IMR-90 (cell line): ENCODE measurements around the gene EHHADH. TPM values are rescaled to one million over a fixed set of nuclear protein-coding genes. Genes with fewer than 3 reads are reported as not detected.
"Not testable (repeated sequence)": the region's sequence is repeated elsewhere in the genome, so short reads cannot be mapped to it uniquely, and the experiment has no call there.

Experiments used
- ATAC-seq: fragments of 200-7000 bp; cut with Tn5 transposase; 2 replicates; pipeline ENCODE4 v1.9.1; 2020; ENCODE audit warnings: low read depth, mild to moderate bottlenecking, moderate library complexity
- BruUV-seq: library from RNA; stranded (reverse); fragments of 400-500 nt; replicated peaks from 2 replicates; lab custom pipeline; 2021; lab: Mats Ljungman, UMichigan
- CTCF ChIA-PET: fragments of 300-600 bp; formaldehyde crosslinking; extraction: SDS; loops from one replicate; lab custom pipeline; 2021; ENCODE audit warnings: antibody characterized with exemption; lab: Yijun Ruan, JAX
- POLR2A ChIA-PET: fragments of 300-600 bp; sonication (Branson Sonifier 250); formaldehyde crosslinking; loops from one replicate; lab custom pipeline; 2022; ENCODE audit warnings: antibody characterized with exemption; ENCODE audit not compliant: unreplicated experiment; lab: Charles Lee
- DNase-seq: peaks from one replicate; pipeline ENCODE4 v3.0.0; 2013
- H2AFZ ChIP-seq: replicated peaks from 2 replicates; pipeline ENCODE3; 2013; ENCODE audit warnings: low read length, mild to moderate bottlenecking; ENCODE audit not compliant: poor library complexity
- H2AK5ac ChIP-seq: 2 replicates; pipeline ENCODE4 v1.6.1; 2013; ENCODE audit warnings: low read depth, low read length, inconsistent platforms
- H2AK9ac ChIP-seq: replicated peaks from 2 replicates; pipeline ENCODE3; 2013; ENCODE audit warnings: mild to moderate bottlenecking, low read depth, low read length, moderate library complexity; ENCODE audit not compliant: poor library complexity
- H2BK120ac ChIP-seq: 2 replicates; pipeline ENCODE4 v1.6.1; 2013; ENCODE audit warnings: low read depth, low read length, inconsistent platforms
- H2BK15ac ChIP-seq: 3 replicates; pipeline ENCODE4 v1.6.1; 2013; ENCODE audit warnings: low read depth, low read length, inconsistent platforms
- H2BK20ac ChIP-seq: 2 replicates; pipeline ENCODE4 v1.6.1; 2013; ENCODE audit warnings: low read depth, mild to moderate bottlenecking, inconsistent platforms, low read length, moderate library complexity
- H2BK5ac ChIP-seq: 2 replicates; pipeline ENCODE4 v1.6.1; 2013; ENCODE audit warnings: mild to moderate bottlenecking, low read depth, low read length, inconsistent platforms; ENCODE audit not compliant: poor library complexity, severe bottlenecking
- H3K14ac ChIP-seq: replicated peaks from 2 replicates; pipeline ENCODE4 v1.6.1; 2013; ENCODE audit warnings: low read depth, low read length, inconsistent platforms
- H3K18ac ChIP-seq: 2 replicates; pipeline ENCODE4 v1.6.1; 2013; ENCODE audit warnings: low read depth, low read length, control low read depth
- H3K23ac ChIP-seq: 2 replicates; pipeline ENCODE4 v1.6.1; 2013; ENCODE audit warnings: low read depth, low read length, inconsistent platforms
- H3K27ac ChIP-seq: 2 replicates; pipeline ENCODE4 v1.5.1; 2013; ENCODE audit warnings: mild to moderate bottlenecking, control low read depth, low read length; ENCODE audit not compliant: insufficient read depth
- H3K27me3 ChIP-seq: 2 replicates; pipeline ENCODE4 v1.6.1; 2013; ENCODE audit warnings: low read length; ENCODE audit not compliant: control insufficient read depth, insufficient read depth
- H3K36me3 ChIP-seq: 2 replicates; pipeline ENCODE4 v1.6.1; 2013; ENCODE audit warnings: low read length, mixed read lengths; ENCODE audit not compliant: control insufficient read depth, insufficient read depth
- H3K4ac ChIP-seq: 2 replicates; pipeline ENCODE4 v1.6.1; 2013; ENCODE audit warnings: low read depth, low read length, inconsistent platforms
- H3K4me1 ChIP-seq: 2 replicates; pipeline ENCODE4 v1.6.1; 2013; ENCODE audit warnings: low read length, mixed read lengths; ENCODE audit not compliant: control insufficient read depth, insufficient read depth
- H3K4me2 ChIP-seq: 2 replicates; pipeline ENCODE4 v1.6.1; 2013; ENCODE audit warnings: low read depth, mild to moderate bottlenecking, control low read depth, low read length, moderate library complexity
- H3K4me3 ChIP-seq: 2 replicates; pipeline ENCODE4 v1.5.1; 2013; ENCODE audit warnings: low read depth, mild to moderate bottlenecking, control low read depth, low read length, moderate library complexity; ENCODE audit not compliant: insufficient read depth
- H3K56ac ChIP-seq: 2 replicates; pipeline ENCODE4 v1.6.1; 2013; ENCODE audit warnings: low read length, inconsistent platforms; ENCODE audit not compliant: insufficient read depth; ENCODE audit errors: extremely low read depth
- H3K79me1 ChIP-seq, 2 experiments: 2 replicates each; pipeline ENCODE4 v1.6.1; 2013; ENCODE audit warnings: low read length in 2 of 2, inconsistent platforms in 1 of 2, low read depth in 1 of 2
- H3K9ac ChIP-seq: 2 replicates; pipeline ENCODE4 v1.6.1; 2013; ENCODE audit warnings: low read depth, low read length, control low read depth
- H3K9me1 ChIP-seq: 2 replicates; pipeline ENCODE4 v1.6.1; 2013; ENCODE audit warnings: low read length, inconsistent platforms; ENCODE audit not compliant: insufficient read depth
- H3K9me3 ChIP-seq: 2 replicates; pipeline ENCODE4 v1.6.1; 2013; ENCODE audit warnings: low read length; ENCODE audit not compliant: control insufficient read depth, insufficient read depth
- H4K20me1 ChIP-seq: 2 replicates; pipeline ENCODE4 v1.6.1; 2013; ENCODE audit warnings: low read length, inconsistent platforms; ENCODE audit not compliant: insufficient read depth
- H4K5ac ChIP-seq: 2 replicates; pipeline ENCODE4 v1.6.1; 2013; ENCODE audit warnings: mild to moderate bottlenecking, low read depth, low read length, control low read depth
- H4K8ac ChIP-seq, 2 experiments: 2 replicates each; pipeline ENCODE4 v1.6.1; 2013; ENCODE audit warnings: low read depth in 2 of 2, low read length in 2 of 2, control low read depth in 1 of 2, inconsistent platforms in 1 of 2
- H4K91ac ChIP-seq: 2 replicates; pipeline ENCODE4 v1.6.1; 2013; ENCODE audit warnings: low read depth, low read length, inconsistent platforms; ENCODE audit not compliant: insufficient read depth
- WGBS, 2 experiments: methylation state at CpG; one replicate each; pipeline versions ENCODE4 v1.1.5 to v1.1.7; 2013; ENCODE audit warnings: missing lambda C conversion rate in 2 of 2; ENCODE audit not compliant: insufficient read length in 1 of 2; ENCODE audit errors: extremely low coverage in 2 of 2; 5-methylcytosine and 5-hydroxymethylcytosine counted together
- dilution Hi-C: fragments of 300-500 bp; cut with HindIII; formaldehyde crosslinking; loops from one replicate; pipeline ENCODE4 v1.14.3; 2018; ENCODE audit warnings: low sequenced_read_pairs; ENCODE audit not compliant: unreplicated experiment
- in situ Hi-C: fragments of 300-500 bp; cut with MboI; formaldehyde crosslinking; loops from 3 replicates; pipeline ENCODE4 v1.14.3; 2019; ENCODE audit warnings: low sequenced_read_pairs, inconsistent platforms, mixed read lengths
- intact Hi-C: fragments of 100-400 bp; cut with micrococcal nuclease; formaldehyde crosslinking; loops from 2 replicates; pipeline ENCODE4 v1.10.0; 2022
- polyA plus RNA-seq, 3 experiments: library from polyadenylated mRNA; depleted of rRNA; stranded (reverse); fragments of >200 nt; gene quantifications; 2 replicates each; pipeline ENCODE4 v1.2.3, GENCODE V29; 2012; ENCODE audit warnings: low replicate concordance in 1 of 3
- total RNA-seq: library from RNA; depleted of rRNA; stranded (reverse); fragments of >200 nt; gene quantifications from 2 replicates; pipeline ENCODE4 v1.2.3, GENCODE V29; 2012

Gene EHHADH
- total and polyA plus RNA-seq, 2 of the 4 experiments (the other 2 are of a cell fraction), result 2.0 to 4.7 TPM

DNA sequence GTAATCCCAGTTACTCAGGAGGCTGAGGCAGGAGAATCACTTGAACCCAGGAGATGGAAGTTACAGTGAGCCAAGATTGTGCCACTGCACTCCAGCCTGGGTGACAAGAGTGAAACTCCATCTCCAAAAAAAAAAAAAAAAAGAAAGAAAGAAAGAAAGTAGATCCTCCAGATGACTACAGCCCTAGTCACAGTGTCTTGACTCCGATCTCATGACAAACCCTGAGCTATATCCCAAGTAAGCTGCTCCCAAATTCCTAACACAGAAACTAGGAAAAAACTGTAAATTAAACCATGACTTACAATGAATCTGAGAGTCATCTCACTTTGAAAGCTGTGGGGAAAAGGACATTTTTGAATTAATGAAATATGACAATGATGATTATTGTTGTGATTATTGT is 27.3 kb downstream of the EHHADH start:
- H4K5ac ChIP-seq, H3K4me3 ChIP-seq, H2AK9ac ChIP-seq, H3K27ac ChIP-seq, in situ Hi-C loops, H3K4me1 ChIP-seq, H2AFZ ChIP-seq, BruUV-seq, dilution Hi-C loops, H4K20me1 ChIP-seq, H3K79me1 ChIP-seq, H3K56ac ChIP-seq, H4K8ac ChIP-seq, H3K9me3 ChIP-seq, H2AK5ac ChIP-seq, H3K4ac ChIP-seq, POLR2A ChIA-PET, H3K27me3 ChIP-seq, H3K18ac ChIP-seq, H2BK20ac ChIP-seq, H3K4me2 ChIP-seq, intact Hi-C loops, ATAC-seq, H3K23ac ChIP-seq, H3K9ac ChIP-seq, H4K91ac ChIP-seq, H3K9me1 ChIP-seq, H2BK120ac ChIP-seq, H3K36me3 ChIP-seq: not testable (repeated sequence)
- 0 out of 3 replicates have a peak overlapping the region, but pooled peaks have one; percentile 17 for H2BK15ac ChIP-seq
- H2BK5ac ChIP-seq, result peak overlapping the region; percentile 39
- peak; percentile 40 for DNase-seq
- CTCF ChIA-PET, result interaction anchor here (1.1 kb wide), 1 partner anchor 24 kb away, joined by 3 read pairs; no protein-coding TSS in a partner anchor
- H3K14ac ChIP-seq, result 0 out of 2 replicates have a peak overlapping the region, but pooled peaks have one; percentile 51
- no CpG with 5 or more reads among the region's 1 CpG for WGBS, 2 experiments
